ENCODE results near the gene NHSL1. TPM values are rescaled to one million over a fixed set of nuclear protein-coding genes. Genes with fewer than 3 reads are reported as not detected.

The NHSL1 gene
- total RNA-seq, 3 donors from 2014 or later: 0.11 to 0.71 (median 0.68) TPM

DNA sequence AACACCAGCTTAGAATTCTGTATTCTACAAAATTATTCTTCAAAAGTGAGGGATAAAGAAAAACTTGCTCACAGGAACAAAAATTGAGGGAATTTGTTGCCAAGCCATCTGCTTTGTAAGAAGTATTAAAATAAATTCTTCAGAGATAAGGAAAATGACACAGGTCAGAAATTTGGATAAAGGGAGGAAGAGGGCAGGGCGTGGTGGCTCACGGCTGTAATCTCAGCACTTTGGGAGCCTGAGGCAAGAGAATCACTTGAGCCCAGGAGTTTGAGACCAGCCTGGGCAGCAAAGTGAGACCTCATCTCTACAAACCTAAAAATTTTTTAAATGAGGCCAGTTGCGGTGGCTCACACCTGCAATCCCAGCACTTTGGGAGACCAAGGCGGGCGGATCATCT is 109.7 kb downstream of the NHSL1 start:
- no peak overlapping the region for H3K4me3 Mint-ChIP-seq
- no peaks in the 10 kb centered on the region for H3K4me1 Mint-ChIP-seq (ENCODE audit: low read depth)
- H3K36me3 Mint-ChIP-seq (ENCODE audit: insufficient read depth): no peaks in the 10 kb centered on the region
- no peaks in the 10 kb centered on the region for H3K9me3 Mint-ChIP-seq
- DNase-seq: no peak
- peaks cover 16% of the 10 kb centered on the region for H3K27me3 Mint-ChIP-seq (ENCODE audit: low read depth)
- ATAC-seq: no peak

DNA sequence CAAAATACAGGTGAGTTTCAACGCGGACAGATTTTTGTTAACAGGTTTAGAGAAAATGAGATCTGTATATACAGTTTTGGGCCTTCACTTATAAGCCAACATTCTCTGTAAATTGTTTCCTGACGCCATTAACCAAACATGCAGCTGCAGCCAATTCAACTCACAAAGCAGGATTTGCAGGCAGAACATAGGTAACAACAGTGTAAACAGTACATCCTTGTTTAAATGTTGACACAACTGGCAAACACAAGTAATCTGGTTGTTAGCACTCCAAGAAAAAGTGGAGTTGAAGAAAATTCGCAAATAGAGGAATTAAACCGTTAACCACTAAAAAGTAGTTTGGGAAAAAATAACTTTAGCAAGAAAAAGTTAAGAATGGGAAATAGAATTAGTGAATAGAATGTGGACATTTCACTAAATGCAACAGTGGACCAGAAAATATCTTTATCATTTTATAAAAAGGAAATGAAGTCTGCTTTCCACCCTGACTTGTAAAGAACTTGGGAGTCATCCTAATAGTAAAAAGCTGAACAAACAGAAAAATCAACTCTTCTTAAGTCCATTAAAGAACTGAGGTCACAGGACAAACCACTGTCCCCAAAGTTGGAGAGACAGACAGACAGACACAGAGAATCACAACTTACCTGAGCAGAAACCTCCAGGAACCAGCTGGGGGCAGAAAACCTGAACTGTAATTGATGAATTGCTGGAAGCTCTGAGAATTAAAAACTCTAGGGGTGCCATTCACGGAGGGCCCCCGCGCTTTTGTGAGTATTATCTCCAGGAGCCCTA is 111.5 kb downstream of the NHSL1 start:
- H3K27me3 Mint-ChIP-seq (ENCODE audit: low read depth): peaks cover 18% of the 10 kb centered on the region
- no peak for ATAC-seq
- no peak for DNase-seq
- H3K4me3 Mint-ChIP-seq: no peak overlapping the region
- no peaks in the 10 kb centered on the region for H3K4me1 Mint-ChIP-seq (ENCODE audit: low read depth)
- no peaks in the 10 kb centered on the region for H3K9me3 Mint-ChIP-seq
- H3K36me3 Mint-ChIP-seq (ENCODE audit: insufficient read depth): no peaks in the 10 kb centered on the region

DNA sequence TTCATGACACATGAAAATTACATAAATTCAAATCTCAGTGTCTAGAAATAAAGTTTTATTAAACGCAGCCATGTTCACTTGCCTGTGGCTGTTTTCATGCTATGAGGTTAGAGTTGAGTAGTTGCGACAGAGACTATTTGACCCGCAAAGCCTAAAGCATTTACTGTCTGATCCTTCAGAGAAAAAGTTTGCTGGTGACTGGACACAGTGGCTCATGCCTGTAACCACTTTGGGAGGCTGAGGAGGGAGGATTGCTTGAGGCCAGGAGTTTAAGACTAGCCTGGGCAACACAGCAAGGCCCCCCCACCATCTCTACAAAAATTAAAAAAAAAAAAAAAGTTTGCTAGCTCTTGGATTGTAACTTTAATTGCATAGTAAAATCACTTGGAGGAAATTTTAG is 112.4 kb downstream of the NHSL1 start:
- Mint-ChIP-seq H3K4me1 (ENCODE audit: low read depth) (no peaks in the 10 kb centered on the region), H3K4me3 (no peak overlapping the region), H3K27me3 (ENCODE audit: low read depth) (peaks cover 17% of the 10 kb centered on the region), H3K9me3 (no peaks in the 10 kb centered on the region), H3K36me3 (ENCODE audit: insufficient read depth) (no peaks in the 10 kb centered on the region)
- no peak for DNase-seq
- no peak for ATAC-seq

DNA sequence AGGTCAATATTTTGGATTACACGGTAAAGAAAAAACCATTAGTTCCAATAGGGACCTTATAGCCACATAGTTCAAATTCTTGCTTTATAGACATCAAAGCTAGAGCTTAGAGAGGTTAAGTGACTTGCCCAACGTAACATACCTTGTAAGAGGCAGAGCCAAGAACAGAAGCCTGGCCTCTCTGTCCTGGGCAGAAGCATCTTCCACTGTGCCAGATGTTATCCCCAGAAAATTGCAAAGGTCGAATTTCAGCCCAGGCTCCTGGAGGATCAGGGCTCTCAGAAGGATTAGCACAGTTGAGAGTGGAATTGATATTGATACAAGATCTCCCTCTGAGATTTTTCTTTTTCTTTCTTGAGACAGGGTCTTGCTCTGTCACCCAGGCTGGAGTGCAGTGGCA is 115.5 kb downstream of the NHSL1 start:
- Mint-ChIP-seq H3K4me1 (ENCODE audit: low read depth) (no peaks in the 10 kb centered on the region), H3K4me3 (no peak overlapping the region), H3K27me3 (ENCODE audit: low read depth) (peaks cover 10% of the 10 kb centered on the region), H3K36me3 (ENCODE audit: insufficient read depth) (no peaks in the 10 kb centered on the region), H3K9me3 (no peaks in the 10 kb centered on the region)
- ATAC-seq (no peak), DNase-seq (no peak)

DNA sequence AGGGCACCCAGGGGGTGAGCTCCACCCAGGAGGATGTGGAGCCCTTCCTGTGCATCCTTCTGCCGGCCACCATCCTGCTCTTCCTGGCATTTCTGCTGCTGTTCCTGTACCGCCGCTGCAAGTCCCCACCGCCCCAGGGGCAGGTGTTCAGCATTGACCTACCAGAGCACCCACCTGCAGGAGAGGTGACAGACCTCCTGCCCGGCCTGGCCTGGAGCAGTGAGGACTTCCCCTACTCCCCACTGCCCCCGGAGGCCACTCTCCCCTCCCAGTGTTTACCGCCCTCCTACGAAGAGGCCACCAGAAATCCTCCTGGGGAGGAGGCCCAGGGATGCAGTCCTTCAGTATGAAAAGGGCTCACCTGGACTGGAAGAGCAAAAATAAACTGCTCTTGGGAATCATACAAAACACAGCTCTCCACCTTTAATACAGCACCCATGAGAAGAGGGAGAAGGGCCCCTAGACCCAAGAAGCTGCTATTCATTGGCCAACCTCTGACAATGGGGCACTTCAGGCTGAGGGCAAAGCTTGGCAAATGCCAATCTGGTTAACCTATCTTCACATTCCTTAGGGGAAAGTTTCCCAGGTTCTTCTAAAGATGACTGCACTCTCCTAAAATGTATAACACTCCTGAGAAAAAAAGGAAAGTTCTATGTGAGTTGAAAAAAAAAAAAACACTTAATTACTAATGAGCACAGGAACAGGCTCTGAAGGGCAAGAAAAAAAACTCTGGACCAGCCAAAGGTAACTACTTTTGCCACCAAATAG is 116.6 kb downstream of the NHSL1 start:
- Mint-ChIP-seq H3K36me3 (ENCODE audit: insufficient read depth) (no peaks in the 10 kb centered on the region), H3K9me3 (no peaks in the 10 kb centered on the region), H3K4me3 (no peak overlapping the region), H3K4me1 (ENCODE audit: low read depth) (no peaks in the 10 kb centered on the region), H3K27me3 (ENCODE audit: low read depth) (peaks cover 6% of the 10 kb centered on the region)
- no peak for DNase-seq
- no peak for ATAC-seq

DNA sequence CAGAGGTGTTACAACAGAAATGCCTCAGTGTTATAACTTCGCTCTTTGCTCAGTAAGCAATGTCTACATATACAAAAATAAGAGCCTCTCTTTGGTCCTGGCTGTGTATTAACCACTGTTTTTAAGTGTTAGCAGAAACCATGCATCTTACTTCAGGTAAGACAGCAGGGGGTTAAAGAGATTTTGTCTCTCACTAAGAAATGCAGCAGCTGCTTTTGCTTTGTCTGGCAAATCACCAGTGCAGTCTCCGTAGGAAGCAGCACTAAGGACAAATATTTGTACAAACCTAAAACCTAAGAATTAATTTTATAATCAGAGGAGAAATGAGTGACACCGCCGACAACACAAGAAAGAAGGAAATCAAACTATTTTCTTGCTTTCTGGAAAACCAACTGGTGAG is 120.8 kb downstream of the NHSL1 start:
- H3K36me3 Mint-ChIP-seq (ENCODE audit: insufficient read depth): no peaks in the 10 kb centered on the region
- ATAC-seq (no peak), DNase-seq (no peak)
- no peaks in the 10 kb centered on the region for H3K4me1 Mint-ChIP-seq (ENCODE audit: low read depth)
- H3K9me3 Mint-ChIP-seq: no peaks in the 10 kb centered on the region
- no peak overlapping the region for H3K4me3 Mint-ChIP-seq
- peaks cover 3% of the 10 kb centered on the region for H3K27me3 Mint-ChIP-seq (ENCODE audit: low read depth)

DNA sequence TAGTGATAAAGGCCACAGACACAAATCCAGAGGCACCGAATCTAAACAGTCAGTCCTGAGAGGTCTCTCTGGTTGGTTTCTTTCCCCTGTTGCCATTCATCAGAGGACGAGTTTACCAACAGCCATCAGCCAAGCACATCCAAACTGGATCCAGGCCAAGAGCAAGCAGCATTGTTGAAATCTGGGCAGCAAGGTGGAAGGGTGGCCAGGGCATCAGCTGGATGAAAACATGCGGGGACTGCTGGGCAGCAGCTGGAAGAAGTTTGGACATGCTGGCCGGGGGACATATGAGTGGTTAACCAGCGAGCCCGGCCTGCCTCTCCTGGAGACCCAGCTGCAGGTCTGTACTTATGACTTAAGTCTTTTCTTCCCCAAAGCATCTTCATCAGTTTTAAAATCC is 121.5 kb downstream of the NHSL1 start, which contains the start of gene SMIM28:
Gene SMIM28 (plus strand): TSS at position 62 of the 400 bp plus-strand sequence. CDS start 168 bp downstream, at position 230.
- no peak for ATAC-seq
- H3K36me3 Mint-ChIP-seq (ENCODE audit: insufficient read depth): no peaks in the 10 kb centered on the region
- peaks cover 1% of the 10 kb centered on the region for H3K27me3 Mint-ChIP-seq (ENCODE audit: low read depth)
- no peak for DNase-seq
- H3K4me3 Mint-ChIP-seq: no peak within 1 kb of the TSS
- no peaks in the 10 kb centered on the region for H3K9me3 Mint-ChIP-seq
- no peaks in the 10 kb centered on the region for H3K4me1 Mint-ChIP-seq (ENCODE audit: low read depth)

DNA sequence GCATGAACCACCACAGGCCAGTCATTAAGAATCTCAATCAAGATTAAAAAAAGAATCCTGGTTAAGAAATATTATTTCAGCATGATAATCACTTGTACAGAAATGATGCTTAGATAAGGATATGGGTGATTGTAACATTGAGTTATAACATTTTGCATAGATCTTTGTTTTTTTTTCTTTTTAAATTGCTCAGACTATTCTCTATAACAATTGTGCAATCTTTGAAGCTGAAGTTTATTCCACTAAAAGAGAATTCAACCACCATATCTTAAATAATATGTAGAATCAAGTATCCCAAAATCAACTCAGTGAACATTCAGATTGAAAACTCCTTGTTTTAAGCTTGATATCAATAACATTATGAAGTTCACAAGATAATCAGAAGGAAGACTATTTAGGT is 122.3 kb downstream of the NHSL1 start:
- no peaks in the 10 kb centered on the region for H3K27me3 Mint-ChIP-seq (ENCODE audit: low read depth)
- no peaks in the 10 kb centered on the region for H3K4me1 Mint-ChIP-seq (ENCODE audit: low read depth)
- H3K9me3 Mint-ChIP-seq: no peaks in the 10 kb centered on the region
- H3K36me3 Mint-ChIP-seq (ENCODE audit: insufficient read depth): no peaks in the 10 kb centered on the region
- DNase-seq (no peak), ATAC-seq (no peak)
- H3K4me3 Mint-ChIP-seq: no peak overlapping the region

DNA sequence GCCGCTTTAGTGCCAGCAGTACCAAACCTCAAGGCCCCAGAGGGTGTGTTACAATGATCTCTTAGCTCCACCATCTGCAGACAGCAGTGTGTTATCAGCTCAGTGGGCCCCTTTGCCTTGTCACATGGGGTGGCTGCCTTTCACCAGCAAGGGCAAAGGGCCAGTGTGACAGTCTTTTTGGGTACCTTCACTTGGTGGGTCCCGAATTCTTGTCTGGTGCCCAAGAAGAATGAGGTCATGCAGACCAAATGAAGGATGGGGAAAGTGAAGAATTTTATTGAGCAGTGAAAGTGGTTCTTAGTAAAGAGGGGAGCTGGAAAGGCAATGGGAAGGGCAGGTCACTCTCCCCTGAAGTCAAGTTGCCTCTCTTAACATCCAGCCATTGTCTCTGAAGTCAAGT is 124.5 kb downstream of the NHSL1 start:
- ATAC-seq (no peak), DNase-seq (no peak)
- no peaks in the 10 kb centered on the region for H3K4me1 Mint-ChIP-seq (ENCODE audit: low read depth)
- no peaks in the 10 kb centered on the region for H3K27me3 Mint-ChIP-seq (ENCODE audit: low read depth)
- no peaks in the 10 kb centered on the region for H3K36me3 Mint-ChIP-seq (ENCODE audit: insufficient read depth)
- H3K4me3 Mint-ChIP-seq: no peak overlapping the region
- no peaks in the 10 kb centered on the region for H3K9me3 Mint-ChIP-seq

DNA sequence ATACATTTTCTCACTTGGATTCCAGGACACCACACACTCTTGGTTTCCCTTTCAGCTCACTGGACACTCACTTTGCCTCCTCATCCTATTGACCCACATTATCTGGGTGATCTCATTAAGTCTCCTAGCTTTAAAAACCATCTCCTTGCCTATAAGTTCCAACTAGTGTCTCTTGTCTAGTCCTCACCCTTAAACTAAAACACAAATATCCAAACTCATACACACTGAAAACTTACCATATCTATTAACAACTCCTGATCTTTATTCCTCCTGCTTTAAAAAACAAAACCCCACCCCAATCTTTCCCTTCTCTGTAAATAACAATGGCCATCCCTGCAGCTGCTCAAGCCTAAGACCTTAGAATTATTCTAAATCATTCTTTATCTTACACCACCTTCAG is 125.1 kb downstream of the NHSL1 start:
- DNase-seq: no peak
- Mint-ChIP-seq H3K36me3 (ENCODE audit: insufficient read depth) (no peaks in the 10 kb centered on the region), H3K9me3 (no peaks in the 10 kb centered on the region), H3K4me1 (ENCODE audit: low read depth) (no peaks in the 10 kb centered on the region), H3K27me3 (ENCODE audit: low read depth) (no peaks in the 10 kb centered on the region), H3K4me3 (no peak overlapping the region)
- ATAC-seq: no peak

DNA sequence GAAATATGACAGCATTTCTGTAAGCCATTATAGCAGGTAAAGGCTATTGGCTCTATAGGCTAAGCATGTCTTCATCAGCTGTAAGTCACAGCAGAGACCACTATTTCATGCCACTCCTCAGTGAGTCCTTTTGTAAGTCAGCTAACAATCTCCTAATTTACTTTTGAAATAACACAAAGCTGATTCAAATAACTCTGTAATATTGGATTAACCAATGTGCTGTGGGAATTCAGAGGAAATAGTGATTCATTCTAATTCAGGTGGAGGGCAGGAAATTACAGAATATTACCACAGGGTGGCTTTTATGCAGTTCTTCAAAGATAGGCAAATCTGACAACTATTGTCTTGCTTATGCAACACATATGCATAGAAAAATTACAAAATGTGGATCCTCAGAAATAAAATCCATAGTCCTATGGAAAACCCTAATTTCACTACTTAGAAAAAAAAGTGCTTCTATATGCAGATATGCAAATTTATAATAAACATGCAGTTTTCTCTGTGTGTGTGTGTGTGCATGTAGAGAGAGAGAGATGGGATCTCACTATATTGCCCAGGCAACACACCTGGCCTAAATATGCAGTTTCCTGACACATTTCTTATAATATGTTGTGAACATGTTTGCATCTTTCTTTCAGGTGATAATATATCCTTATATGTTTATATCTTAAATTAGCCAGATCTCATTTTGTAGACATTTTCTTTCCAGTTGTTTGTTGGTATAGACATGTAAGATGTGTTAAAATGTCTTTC is 126.4 kb downstream of the NHSL1 start:
- Mint-ChIP-seq H3K4me3 (no peak overlapping the region), H3K4me1 (ENCODE audit: low read depth) (no peaks in the 10 kb centered on the region), H3K27me3 (ENCODE audit: low read depth) (no peaks in the 10 kb centered on the region), H3K36me3 (ENCODE audit: insufficient read depth) (no peaks in the 10 kb centered on the region), H3K9me3 (no peaks in the 10 kb centered on the region)
- no peak for DNase-seq
- ATAC-seq: no peak

Other genes starting within 250 kb of the NHSL1 start
- not detected for gene SMIM28, start 121.6 kb downstream of the NHSL1 start, total RNA-seq
- gene HEBP2, start 95.3 kb downstream of the NHSL1 start, total RNA-seq: 10 to 100 TPM in 2 of 3 donors, 1 to 10 TPM in 1; 1.7 to 16.4 (median 14.3) TPM